Measurements from ENCODE around the gene SSTR3.

Gene SSTR3

GRCh38 chr22:37248251-37248650 lies 36.0 kb upstream of the SSTR3 start:
- Histone ChIP-seq H3K4me2 (ENCODE audit: low read depth, low read length) (no peak overlapping the region), H3K9me2 (replicated peaks; ENCODE audit: insufficient read depth, low read length) (no peaks in the 10 kb centered on the region), H3K27me3 (replicated peaks; ENCODE audit: insufficient read depth, low read length) (no peaks in the 10 kb centered on the region), H3K4me3 (ENCODE audit: low read length) (no peak overlapping the region), H3K36me3 (replicated peaks; ENCODE audit: insufficient read depth, low read length) (no peaks in the 10 kb centered on the region), H3K27ac (ENCODE audit: low read length) (no peak overlapping the region), H4K20me1 (ENCODE audit: insufficient read depth, low read length) (no peaks in the 10 kb centered on the region), H3F3A (ENCODE audit: insufficient read depth, low read length) (peaks cover 29% of the 10 kb centered on the region), H3K9ac (ENCODE audit: low read length) (no peak overlapping the region), H3K4me1 (ENCODE audit: low read length) (peaks cover 12% of the 10 kb centered on the region), H3K79me2 (ENCODE audit: low read length) (peaks cover 13% of the 10 kb centered on the region), H3K9me3 (replicated peaks; ENCODE audit: insufficient read depth, low read length) (no peaks in the 10 kb centered on the region), H2AFZ (ENCODE audit: low read length) (no peak overlapping the region)
- no peak for TF ChIP-seq CTCF (IDR thresholded peaks at IDR 0.05; ENCODE audit: low read length)
- no peak for TF ChIP-seq EZH2 (optimal IDR thresholded peaks at IDR 0.05; ENCODE audit: low read depth, low read length)
- TF ChIP-seq EZH2phosphoT487 (IDR thresholded peaks at IDR 0.05; ENCODE audit: low read length): no peak
- no peak for DNase-seq

GRCh38 chr22:37245740-37246139 lies 33.5 kb upstream of the SSTR3 start:
- Histone ChIP-seq H3K9me3 (replicated peaks; ENCODE audit: insufficient read depth, low read length) (no peaks in the 10 kb centered on the region), H3K27ac (ENCODE audit: low read length) (peak overlapping the region; percentile 93; the same call in 1 of the 2 replicates), H4K20me1 (ENCODE audit: insufficient read depth, low read length) (no peaks in the 10 kb centered on the region), H3F3A (ENCODE audit: insufficient read depth, low read length) (peaks cover 46% of the 10 kb centered on the region), H3K27me3 (replicated peaks; ENCODE audit: insufficient read depth, low read length) (no peaks in the 10 kb centered on the region), H2AFZ (ENCODE audit: low read length) (no peak overlapping the region), H3K4me2 (ENCODE audit: low read depth, low read length) (peak overlapping the region; percentile 98), H3K4me3 (ENCODE audit: low read length) (no peak overlapping the region; the same call in 1 of the 2 replicates), H3K4me1 (ENCODE audit: low read length) (peaks cover 26% of the 10 kb centered on the region), H3K9ac (ENCODE audit: low read length) (no peak overlapping the region), H3K36me3 (replicated peaks; ENCODE audit: insufficient read depth, low read length) (peaks cover 9% of the 10 kb centered on the region; the same call in 1 of the 2 replicates), H3K9me2 (replicated peaks; ENCODE audit: insufficient read depth, low read length) (no peaks in the 10 kb centered on the region), H3K79me2 (ENCODE audit: low read length) (peaks cover 38% of the 10 kb centered on the region)
- TF ChIP-seq CTCF (IDR thresholded peaks at IDR 0.05; ENCODE audit: low read length): no peak
- no peak for TF ChIP-seq EZH2phosphoT487 (IDR thresholded peaks at IDR 0.05; ENCODE audit: low read length)
- TF ChIP-seq EZH2 (optimal IDR thresholded peaks at IDR 0.05; ENCODE audit: low read depth, low read length): no peak
- no peak for DNase-seq

GRCh38 chr22:37244922-37245722 lies 32.8 kb upstream of the SSTR3 start:
- H3F3A ChIP-seq (ENCODE audit: insufficient read depth, low read length): peaks cover 48% of the 10 kb centered on the region
- no peak for TF ChIP-seq EZH2 (optimal IDR thresholded peaks at IDR 0.05; ENCODE audit: low read depth, low read length)
- peak; percentile 11; the same call in 1 of the 2 replicates for TF ChIP-seq CTCF (IDR thresholded peaks at IDR 0.05; ENCODE audit: low read length)
- no peak for TF ChIP-seq EZH2phosphoT487 (IDR thresholded peaks at IDR 0.05; ENCODE audit: low read length)
- DNase-seq: peak; percentile 89
- H3K4me2 ChIP-seq (ENCODE audit: low read depth, low read length): peak overlapping the region; percentile 98
- peak overlapping the region; percentile 100; the same call in 1 of the 2 replicates for H3K4me3 ChIP-seq (ENCODE audit: low read length)
- peak overlapping the region; percentile 91 for H3K9ac ChIP-seq (ENCODE audit: low read length)
- no peaks in the 10 kb centered on the region for H3K27me3 ChIP-seq (replicated peaks; ENCODE audit: insufficient read depth, low read length)
- H3K9me2 ChIP-seq (replicated peaks; ENCODE audit: insufficient read depth, low read length): no peaks in the 10 kb centered on the region
- peaks cover 14% of the 10 kb centered on the region for H3K36me3 ChIP-seq (replicated peaks; ENCODE audit: insufficient read depth, low read length)
- peak overlapping the region; percentile 93 for H3K27ac ChIP-seq (ENCODE audit: low read length)
- peak overlapping the region; percentile 57; the same call in 1 of the 2 replicates for H2AFZ ChIP-seq (ENCODE audit: low read length)
- H4K20me1 ChIP-seq (ENCODE audit: insufficient read depth, low read length): no peaks in the 10 kb centered on the region
- H3K4me1 ChIP-seq (ENCODE audit: low read length): peaks cover 33% of the 10 kb centered on the region
- H3K79me2 ChIP-seq (ENCODE audit: low read length): peaks cover 44% of the 10 kb centered on the region
- H3K9me3 ChIP-seq (replicated peaks; ENCODE audit: insufficient read depth, low read length): no peaks in the 10 kb centered on the region

Data from MM.1S (cell line).